Articular chondrocyte of knee joint (primary cell): ENCODE data around the gene CIITA. TPM values are rescaled to one million over a fixed set of nuclear protein-coding genes. Genes with fewer than 3 reads are reported as not detected.

Experiments
- total RNA-seq: library from RNA; depleted of rRNA; stranded (reverse); fragments of >200 nt; gene quantifications from 2 replicates; pipeline ENCODE4 v1.2.3, GENCODE V29; 2012

CIITA gene, protein sequence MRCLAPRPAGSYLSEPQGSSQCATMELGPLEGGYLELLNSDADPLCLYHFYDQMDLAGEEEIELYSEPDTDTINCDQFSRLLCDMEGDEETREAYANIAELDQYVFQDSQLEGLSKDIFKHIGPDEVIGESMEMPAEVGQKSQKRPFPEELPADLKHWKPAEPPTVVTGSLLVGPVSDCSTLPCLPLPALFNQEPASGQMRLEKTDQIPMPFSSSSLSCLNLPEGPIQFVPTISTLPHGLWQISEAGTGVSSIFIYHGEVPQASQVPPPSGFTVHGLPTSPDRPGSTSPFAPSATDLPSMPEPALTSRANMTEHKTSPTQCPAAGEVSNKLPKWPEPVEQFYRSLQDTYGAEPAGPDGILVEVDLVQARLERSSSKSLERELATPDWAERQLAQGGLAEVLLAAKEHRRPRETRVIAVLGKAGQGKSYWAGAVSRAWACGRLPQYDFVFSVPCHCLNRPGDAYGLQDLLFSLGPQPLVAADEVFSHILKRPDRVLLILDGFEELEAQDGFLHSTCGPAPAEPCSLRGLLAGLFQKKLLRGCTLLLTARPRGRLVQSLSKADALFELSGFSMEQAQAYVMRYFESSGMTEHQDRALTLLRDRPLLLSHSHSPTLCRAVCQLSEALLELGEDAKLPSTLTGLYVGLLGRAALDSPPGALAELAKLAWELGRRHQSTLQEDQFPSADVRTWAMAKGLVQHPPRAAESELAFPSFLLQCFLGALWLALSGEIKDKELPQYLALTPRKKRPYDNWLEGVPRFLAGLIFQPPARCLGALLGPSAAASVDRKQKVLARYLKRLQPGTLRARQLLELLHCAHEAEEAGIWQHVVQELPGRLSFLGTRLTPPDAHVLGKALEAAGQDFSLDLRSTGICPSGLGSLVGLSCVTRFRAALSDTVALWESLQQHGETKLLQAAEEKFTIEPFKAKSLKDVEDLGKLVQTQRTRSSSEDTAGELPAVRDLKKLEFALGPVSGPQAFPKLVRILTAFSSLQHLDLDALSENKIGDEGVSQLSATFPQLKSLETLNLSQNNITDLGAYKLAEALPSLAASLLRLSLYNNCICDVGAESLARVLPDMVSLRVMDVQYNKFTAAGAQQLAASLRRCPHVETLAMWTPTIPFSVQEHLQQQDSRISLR
- 1.1 and 1.6 TPM in 2 replicates for total RNA-seq

DNA sequence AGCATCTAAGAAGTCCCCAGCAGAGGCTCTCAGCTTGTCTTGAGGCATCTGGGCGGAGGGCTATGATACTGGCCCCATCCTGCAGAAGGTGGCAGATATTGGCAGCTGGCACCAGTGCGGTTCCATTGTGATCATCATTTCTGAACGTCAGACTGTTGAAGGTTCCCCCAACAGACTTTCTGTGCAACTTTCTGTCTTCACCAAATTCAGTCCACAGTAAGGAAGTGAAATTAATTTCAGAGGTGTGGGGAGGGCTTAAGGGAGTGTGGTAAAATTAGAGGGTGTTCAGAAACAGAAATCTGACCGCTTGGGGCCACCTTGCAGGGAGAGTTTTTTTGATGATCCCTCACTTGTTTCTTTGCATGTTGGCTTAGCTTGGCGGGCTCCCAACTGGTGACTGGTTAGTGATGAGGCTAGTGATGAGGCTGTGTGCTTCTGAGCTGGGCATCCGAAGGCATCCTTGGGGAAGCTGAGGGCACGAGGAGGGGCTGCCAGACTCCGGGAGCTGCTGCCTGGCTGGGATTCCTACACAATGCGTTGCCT, at the start of gene CIITA:
TSS of gene CIITA (plus strand) at position 404 of the 543 bp plus-strand sequence. CDS start at position 533, 129 bp downstream.

DNA sequence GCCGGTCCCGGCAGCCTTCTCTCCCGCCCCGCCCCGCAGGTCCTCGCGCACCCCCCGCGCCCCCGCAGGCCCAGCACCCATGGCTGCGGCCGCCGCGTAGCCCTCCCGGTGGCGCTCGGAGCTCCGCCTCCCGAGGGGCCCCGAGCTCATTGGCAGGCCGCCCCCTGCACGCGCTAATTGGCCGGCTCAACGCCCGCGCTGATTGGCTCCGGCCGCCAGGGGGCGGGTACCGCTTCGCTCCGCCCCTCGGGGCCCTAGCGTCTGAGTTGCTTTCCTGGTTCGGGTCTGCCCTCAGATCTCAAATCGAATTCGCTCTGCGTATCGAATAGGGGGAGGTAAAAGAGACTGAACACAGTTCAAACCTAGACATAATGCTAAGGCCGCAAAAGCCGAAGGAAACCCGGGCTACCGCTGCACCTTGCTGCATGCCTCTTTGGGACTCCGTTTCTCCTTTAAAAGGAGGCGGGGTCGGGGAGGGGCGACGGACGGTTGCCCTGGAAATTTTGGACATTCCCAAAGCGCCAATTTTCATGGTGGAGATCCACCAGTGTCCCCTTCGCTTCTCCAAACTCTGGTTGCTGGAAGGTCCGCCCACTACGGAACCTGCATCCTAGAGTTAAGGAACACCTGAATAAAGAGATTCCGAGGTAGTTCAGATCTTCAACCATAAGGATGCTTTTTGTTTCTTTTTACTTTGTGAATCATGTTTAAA, 65.5 kb downstream of the CIITA start, which contains the start of gene DEXI:
TSS of gene DEXI (minus strand) at position 117 of the 712 bp plus-strand sequence. CDS start 463 bp downstream, outside the sequence.

DNA sequence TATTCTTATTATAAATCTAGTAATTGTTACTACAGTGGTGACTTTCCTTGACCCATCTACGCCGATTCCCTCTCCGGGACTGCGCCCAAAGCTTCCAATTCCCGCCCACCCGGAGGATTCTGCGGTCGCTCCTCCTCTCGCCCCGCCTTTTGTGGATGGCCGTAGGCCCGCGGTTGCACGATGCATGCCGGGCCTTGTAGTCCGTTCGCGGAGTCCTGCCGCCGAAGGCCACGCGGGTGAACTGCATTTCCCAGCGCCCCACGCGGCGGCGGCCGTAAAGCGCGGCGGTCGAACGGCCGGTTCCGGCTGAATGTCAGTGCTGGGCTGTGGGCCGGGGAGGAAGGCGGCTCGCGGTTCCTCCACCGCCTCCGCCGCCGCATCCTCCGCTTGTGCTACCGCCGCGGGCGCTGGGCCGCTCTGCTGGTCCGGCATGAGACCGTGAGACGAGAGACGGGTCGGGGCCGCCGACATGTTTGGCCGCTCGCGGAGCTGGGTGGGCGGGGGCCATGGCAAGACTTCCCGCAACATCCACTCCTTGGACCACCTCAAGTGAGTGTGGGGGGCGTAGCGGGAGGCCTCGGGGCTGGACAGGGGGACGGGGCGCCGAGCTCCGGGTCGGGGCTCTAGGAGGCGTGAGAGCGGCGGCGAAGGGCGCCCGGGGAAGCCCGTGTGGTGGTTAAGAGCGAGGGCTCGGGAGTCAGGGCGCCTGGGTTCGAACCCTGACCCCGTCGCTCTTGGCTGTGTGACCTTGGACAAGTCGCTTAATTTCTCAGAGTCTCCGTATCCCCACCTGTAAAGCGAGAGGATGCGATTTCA, 67.5 kb downstream of the CIITA start, which contains the start of gene CLEC16A:
TSS of gene CLEC16A (plus strand) at position 316 of the 816 bp plus-strand sequence. CDS start at position 470, 154 bp downstream.

Other genes starting within 250 kb of the CIITA start
- gene TEKT5, start 182.3 kb upstream of the CIITA start, total RNA-seq, result 0.13 and 0.22 TPM in 2 replicates
- 22.0 and 23.3 TPM in 2 replicates for gene NUBP1, start 133.4 kb upstream of the CIITA start, total RNA-seq
- gene TVP23A, start 58.4 kb upstream of the CIITA start, total RNA-seq, result under 0.01 and 0.11 TPM in 2 replicates
- 28.4 and 37.8 TPM in 2 replicates for gene DEXI, start 65.3 kb downstream of the CIITA start, total RNA-seq
- 21.8 and 23.4 TPM in 2 replicates for gene CLEC16A, start 67.4 kb downstream of the CIITA start, total RNA-seq